K562 (cell line): ENCODE results near the gene RDH16.

Source experiments
- FOXA1 ChIP-seq: fragments of 450-650 bp; IDR thresholded peaks from 2 replicates; pipeline ENCODE4 v1.6.1; 2016; ENCODE audit warnings: mild to moderate bottlenecking, borderline replicate concordance
- KAT7 ChIP-seq: sonication (generic); formaldehyde crosslinking; IDR thresholded peaks from 2 replicates; pipeline ENCODE4 v1.8.0; 2022; ENCODE audit warnings: missing genetic modification reagents, mild to moderate bottlenecking, borderline replicate concordance
- LARP7 ChIP-seq: fragments of 450-650 bp; IDR thresholded peaks from 2 replicates; pipeline ENCODE4 v1.6.1; 2016
- MYC ChIP-seq, 2 experiments: fragments of 250-450 bp in 1 of 2; sonication (Bioruptor Pico) in 1 of 2; IDR thresholded peaks; 2 replicates each; pipeline versions ENCODE4 v1.5.1 to v1.6.1; 2012 to 2021; ENCODE audit warnings: low read depth in 2 of 2, borderline replicate concordance in 1 of 2, improper control_type of control experiment in 1 of 2, low read length in 1 of 2, mild to moderate bottlenecking in 1 of 2, moderate library complexity in 1 of 2
- NKRF ChIP-seq: fragments of 450-650 bp; IDR thresholded peaks from 2 replicates; pipeline ENCODE4 v1.6.1; 2016; ENCODE audit warnings: borderline replicate concordance
- POLR2A ChIP-seq: fragments of 450-650 bp; conservative IDR thresholded peaks from 2 replicates; pipeline ENCODE4 v1.6.1; 2016
- RFX5 ChIP-seq: IDR thresholded peaks from 2 replicates; pipeline ENCODE4 v1.6.1; 2011; ENCODE audit warnings: low read depth, mild to moderate bottlenecking, improper control_type of control experiment, low read length
- SNRNP70 ChIP-seq: fragments of 200-400 bp; formaldehyde crosslinking; optimal IDR thresholded peaks from 2 replicates; pipeline ENCODE3; 2017; ENCODE audit warnings: low read depth, low read length
- ZNF609 ChIP-seq: sonication (generic); formaldehyde crosslinking; IDR thresholded peaks from 2 replicates; pipeline ENCODE4 v1.8.1; 2023; ENCODE audit warnings: missing genetic modification reagents, mild to moderate bottlenecking, borderline replicate concordance
- ZNF778 ChIP-seq: fragments of 450-650 bp; formaldehyde crosslinking; IDR thresholded peaks from 2 replicates; pipeline ENCODE4 v1.4.0; 2020; ENCODE audit warnings: mild to moderate bottlenecking, moderate library complexity
- ZNF785 ChIP-seq: fragments of 250-450 bp; sonication (Bioruptor Pico); IDR thresholded peaks from 2 replicates; pipeline ENCODE4 v1.4.0; 2020; ENCODE audit warnings: mild to moderate bottlenecking
- TF ChIP-seq, protein P1 (sequence below), 3 experiments: IDR thresholded peaks in 2 of 3; conservative IDR thresholded peaks in 1 of 3; 2 replicates each; pipeline ENCODE4 v1.5.1; 2011 to 2012; ENCODE audit warnings: low read length in 3 of 3, mild to moderate bottlenecking in 3 of 3, control low read depth in 2 of 3, improper control_type of control experiment in 1 of 3, inconsistent platforms in 1 of 3, low read depth in 1 of 3, mixed read lengths in 1 of 3, moderate library complexity in 1 of 3; ENCODE audit not compliant: insufficient read depth in 2 of 3

DNA sequence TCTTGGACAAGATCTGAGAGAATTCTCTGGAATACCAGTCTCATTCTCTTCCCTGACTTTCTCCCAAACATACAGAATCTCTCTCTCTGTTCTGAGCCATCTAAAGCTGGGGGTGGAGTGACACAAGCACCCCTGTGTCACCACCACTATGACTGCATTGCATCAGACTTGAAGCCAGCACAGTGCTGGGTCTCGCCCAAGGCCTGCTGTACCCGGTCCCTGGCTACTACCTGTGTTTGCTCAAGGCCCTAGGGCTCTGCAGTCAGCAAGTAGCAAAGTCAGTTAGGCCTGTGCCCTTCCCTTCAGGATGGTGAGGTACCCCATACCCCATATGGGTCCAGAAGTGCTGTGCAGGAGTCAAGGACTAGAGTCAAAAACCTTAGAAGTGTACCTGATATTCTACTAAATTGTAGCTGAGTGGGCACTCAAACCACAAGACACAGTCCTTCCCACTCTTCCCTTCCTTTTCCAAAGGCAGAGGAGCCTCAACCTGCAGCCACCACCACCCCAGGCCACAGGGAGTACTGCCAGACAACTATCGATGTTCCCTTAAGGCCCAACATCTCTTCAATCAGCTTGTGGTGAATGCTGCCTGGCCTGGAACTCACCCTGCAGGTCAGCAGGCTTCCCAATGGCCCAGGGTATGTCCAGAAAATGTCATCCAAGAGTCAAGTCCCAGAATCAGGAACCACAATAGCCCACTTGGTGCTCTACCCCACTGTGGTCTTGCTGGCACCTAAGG is 21.2 kb upstream of the RDH16 start:
- no peak for TF ChIP-seq ZNF778 (CRISPR knock-in tag)
- TF ChIP-seq KAT7 (CRISPR knock-in tag), result no peak
- no peak for TF ChIP-seq NKRF
- TF ChIP-seq FOXA1, result no peak
- TF ChIP-seq LARP7, result no peak
- no peak for TF ChIP-seq ZNF785 (CRISPR knock-in tag)
- no peak for TF ChIP-seq ZNF609 (CRISPR knock-in tag)
- no peak for TF ChIP-seq POLR2A
- TF ChIP-seq, protein P1, sequence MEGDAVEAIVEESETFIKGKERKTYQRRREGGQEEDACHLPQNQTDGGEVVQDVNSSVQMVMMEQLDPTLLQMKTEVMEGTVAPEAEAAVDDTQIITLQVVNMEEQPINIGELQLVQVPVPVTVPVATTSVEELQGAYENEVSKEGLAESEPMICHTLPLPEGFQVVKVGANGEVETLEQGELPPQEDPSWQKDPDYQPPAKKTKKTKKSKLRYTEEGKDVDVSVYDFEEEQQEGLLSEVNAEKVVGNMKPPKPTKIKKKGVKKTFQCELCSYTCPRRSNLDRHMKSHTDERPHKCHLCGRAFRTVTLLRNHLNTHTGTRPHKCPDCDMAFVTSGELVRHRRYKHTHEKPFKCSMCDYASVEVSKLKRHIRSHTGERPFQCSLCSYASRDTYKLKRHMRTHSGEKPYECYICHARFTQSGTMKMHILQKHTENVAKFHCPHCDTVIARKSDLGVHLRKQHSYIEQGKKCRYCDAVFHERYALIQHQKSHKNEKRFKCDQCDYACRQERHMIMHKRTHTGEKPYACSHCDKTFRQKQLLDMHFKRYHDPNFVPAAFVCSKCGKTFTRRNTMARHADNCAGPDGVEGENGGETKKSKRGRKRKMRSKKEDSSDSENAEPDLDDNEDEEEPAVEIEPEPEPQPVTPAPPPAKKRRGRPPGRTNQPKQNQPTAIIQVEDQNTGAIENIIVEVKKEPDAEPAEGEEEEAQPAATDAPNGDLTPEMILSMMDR (IDR thresholded peaks at IDR 0.05 in 2 of 3, conservative IDR thresholded peaks at IDR 0.05 in 1 of 3; ENCODE audit: insufficient read depth in 2 of 3, low read depth in 1 of 3, low read length in 3 of 3), result no peak
- TF ChIP-seq SNRNP70, result no peak
- no peak for TF ChIP-seq RFX5
- no peak for TF ChIP-seq MYC (IDR thresholded peaks at IDR 0.05; ENCODE audit: low read depth, low read length)
- TF ChIP-seq MYC (CRISPR knock-in tag; IDR thresholded peaks at IDR 0.05; ENCODE audit: borderline replicate concordance, low read depth), result no peak
